Measurements from ENCODE around the gene LGR5. TPM values are rescaled to one million over a fixed set of nuclear protein-coding genes. Genes with fewer than 3 reads are reported as not detected.
A peak's percentile ranks its signal among the peaks of the same experiment; 100 is the strongest.

Gene LGR5
- total RNA-seq, 6 experiments from 2014 or later: not detected

- DNase-seq: no peak
- H3K4me1 Mint-ChIP-seq (ENCODE audit: low read depth): peaks cover 17% of the 10 kb centered on the region
- no peaks in the 10 kb centered on the region for H3K27me3 Mint-ChIP-seq (ENCODE audit: insufficient read depth)
- peak overlapping the region; percentile 49; the same call in 1 of the 2 replicates for H3K27ac Mint-ChIP-seq
- H3K36me3 Mint-ChIP-seq (ENCODE audit: low read depth): peaks cover 41% of the 10 kb centered on the region
- H3K9me3 Mint-ChIP-seq: no peaks in the 10 kb centered on the region
- TF ChIP-seq, protein P1, sequence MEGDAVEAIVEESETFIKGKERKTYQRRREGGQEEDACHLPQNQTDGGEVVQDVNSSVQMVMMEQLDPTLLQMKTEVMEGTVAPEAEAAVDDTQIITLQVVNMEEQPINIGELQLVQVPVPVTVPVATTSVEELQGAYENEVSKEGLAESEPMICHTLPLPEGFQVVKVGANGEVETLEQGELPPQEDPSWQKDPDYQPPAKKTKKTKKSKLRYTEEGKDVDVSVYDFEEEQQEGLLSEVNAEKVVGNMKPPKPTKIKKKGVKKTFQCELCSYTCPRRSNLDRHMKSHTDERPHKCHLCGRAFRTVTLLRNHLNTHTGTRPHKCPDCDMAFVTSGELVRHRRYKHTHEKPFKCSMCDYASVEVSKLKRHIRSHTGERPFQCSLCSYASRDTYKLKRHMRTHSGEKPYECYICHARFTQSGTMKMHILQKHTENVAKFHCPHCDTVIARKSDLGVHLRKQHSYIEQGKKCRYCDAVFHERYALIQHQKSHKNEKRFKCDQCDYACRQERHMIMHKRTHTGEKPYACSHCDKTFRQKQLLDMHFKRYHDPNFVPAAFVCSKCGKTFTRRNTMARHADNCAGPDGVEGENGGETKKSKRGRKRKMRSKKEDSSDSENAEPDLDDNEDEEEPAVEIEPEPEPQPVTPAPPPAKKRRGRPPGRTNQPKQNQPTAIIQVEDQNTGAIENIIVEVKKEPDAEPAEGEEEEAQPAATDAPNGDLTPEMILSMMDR (IDR thresholded peaks at IDR 0.05): no peak
- no peak overlapping the region for H3K4me3 Mint-ChIP-seq
These were observed 187.2 kb downstream of the LGR5 start for GRCh38 chr12:71626768-71627167.

- Mint-ChIP-seq H3K36me3 (ENCODE audit: low read depth) (peaks cover 41% of the 10 kb centered on the region), H3K4me1 (ENCODE audit: low read depth) (peaks cover 17% of the 10 kb centered on the region), H3K27me3 (ENCODE audit: insufficient read depth) (no peaks in the 10 kb centered on the region), H3K9me3 (no peaks in the 10 kb centered on the region), H3K4me3 (no peak overlapping the region), H3K27ac (no peak overlapping the region)
- TF ChIP-seq, protein P1 (IDR thresholded peaks at IDR 0.05): no peak
- DNase-seq: no peak
These were observed 187.9 kb downstream of the LGR5 start for GRCh38 chr12:71627438-71628002.

Other genes with a start within 250 kb of the LGR5 start
- gene ZFC3H1, start 224.1 kb downstream of the LGR5 start, total RNA-seq (2021; fragmentation: NEBNext Ultra II Directional; extraction: Animal tissue kit (Norgen Biotek cat#: 25700)): 10 to 100 TPM; 23.4 to 32.5 (median 30.5) TPM
- gene THAP2, start 224.5 kb downstream of the LGR5 start, total RNA-seq (2021; fragmentation: NEBNext Ultra II Directional; extraction: Animal tissue kit (Norgen Biotek cat#: 25700)): 1 to 10 TPM; 3.8 to 5.1 (median 4.4) TPM
- 10 to 100 TPM; 24.0 to 41.6 (median 33.9) TPM for gene TMEM19, start 246.3 kb downstream of the LGR5 start, total RNA-seq (2021; fragmentation: NEBNext Ultra II Directional; extraction: Animal tissue kit (Norgen Biotek cat#: 25700))